GM20431 (cell line): ENCODE measurements around the gene C1QTNF5.
"Not testable (repeated sequence)": the region's sequence is repeated elsewhere in the genome, so short reads cannot be mapped to it uniquely, and the experiment has no call there.

ENCODE experiments used
- in situ Hi-C: fragments of 300-500 bp; cut with MseI, MboI; formaldehyde crosslinking; loops from one replicate; pipeline ENCODE4 v1.15.0; 2020; ENCODE audit warnings: low sequenced_read_pairs; ENCODE audit not compliant: unreplicated experiment

C1QTNF5 gene, protein sequence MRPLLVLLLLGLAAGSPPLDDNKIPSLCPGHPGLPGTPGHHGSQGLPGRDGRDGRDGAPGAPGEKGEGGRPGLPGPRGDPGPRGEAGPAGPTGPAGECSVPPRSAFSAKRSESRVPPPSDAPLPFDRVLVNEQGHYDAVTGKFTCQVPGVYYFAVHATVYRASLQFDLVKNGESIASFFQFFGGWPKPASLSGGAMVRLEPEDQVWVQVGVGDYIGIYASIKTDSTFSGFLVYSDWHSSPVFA

DNA sequence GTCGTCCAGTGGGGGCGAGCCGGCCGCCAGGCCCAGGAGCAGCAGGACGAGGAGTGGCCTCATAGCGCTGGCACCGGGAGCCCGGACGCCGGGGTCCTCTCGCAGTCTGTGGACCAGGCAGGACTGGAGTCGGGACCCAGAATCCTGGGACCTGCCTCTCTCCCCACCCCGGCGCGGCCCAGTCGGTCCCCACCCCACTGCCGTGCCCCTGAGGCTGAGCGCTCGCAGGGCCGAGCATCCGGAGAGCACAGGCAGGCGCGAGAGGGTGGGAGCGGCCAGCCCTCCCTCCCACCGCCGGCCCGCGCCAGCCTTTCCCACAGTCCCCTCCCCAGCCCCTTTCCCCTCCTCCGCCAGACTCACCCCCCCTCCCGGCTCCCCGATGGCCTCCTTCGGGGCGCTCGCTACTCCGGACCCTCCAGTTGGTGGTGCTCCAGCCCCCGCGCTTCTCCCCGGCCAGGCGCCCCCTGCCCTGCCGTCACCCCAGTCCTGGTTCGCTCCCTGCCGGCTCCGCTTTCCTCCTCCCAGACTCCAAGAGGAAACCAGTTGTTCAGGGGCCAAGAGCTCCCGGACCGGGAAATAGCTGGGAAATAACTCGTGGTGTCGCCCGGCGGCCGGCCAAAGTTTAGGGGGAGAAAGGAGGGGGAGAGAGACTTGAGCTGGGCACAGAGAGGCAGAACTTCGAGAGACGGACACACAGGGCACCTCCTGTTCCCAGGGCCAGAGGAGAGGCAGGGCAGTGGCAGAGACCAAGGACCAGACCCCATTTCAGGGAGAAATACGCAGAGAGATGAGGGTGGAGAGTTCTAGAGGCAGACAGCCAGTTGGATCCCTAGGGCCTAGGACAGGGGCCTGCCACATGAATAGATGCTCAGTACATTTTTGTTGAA lies at the start of gene C1QTNF5:
Gene C1QTNF5 (minus strand): TSS at position 549 of the 887 bp plus-strand sequence. CDS start 486 bp downstream, at position 63.
- in situ Hi-C loops = no loop called here

DNA sequence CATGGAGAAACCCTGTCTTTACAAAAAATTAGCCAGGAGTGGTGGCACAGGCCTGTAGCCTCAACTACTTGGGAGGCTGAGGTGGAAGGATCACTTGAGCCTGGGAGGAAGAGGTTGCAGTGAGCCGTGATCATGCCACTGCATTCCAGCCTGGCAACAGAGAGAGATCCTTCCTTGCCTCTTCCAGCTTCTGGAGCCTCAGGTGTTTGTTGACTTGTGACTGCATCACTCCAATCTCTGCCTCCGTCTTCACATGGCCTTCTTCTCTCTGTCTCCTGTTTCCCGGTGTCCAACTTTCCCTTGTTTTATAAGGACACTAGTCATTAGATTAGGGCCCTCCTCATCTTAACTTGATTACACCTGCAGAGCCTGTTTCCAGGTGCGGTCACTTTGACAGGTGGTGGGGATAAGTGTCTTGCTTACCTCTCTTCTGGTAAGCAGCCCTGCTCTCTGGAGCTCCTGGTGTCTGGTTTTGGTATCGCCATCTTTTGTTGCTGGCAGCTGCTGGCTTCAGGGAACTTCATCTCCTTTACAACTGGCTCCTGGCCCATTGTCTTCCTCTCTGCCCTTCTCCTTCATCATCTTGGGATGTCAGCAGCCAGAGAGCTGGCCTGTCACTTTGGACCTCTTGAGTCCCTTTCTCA lies 49.0 kb upstream of the C1QTNF5 start:
- in situ Hi-C loops = no loop called here

DNA sequence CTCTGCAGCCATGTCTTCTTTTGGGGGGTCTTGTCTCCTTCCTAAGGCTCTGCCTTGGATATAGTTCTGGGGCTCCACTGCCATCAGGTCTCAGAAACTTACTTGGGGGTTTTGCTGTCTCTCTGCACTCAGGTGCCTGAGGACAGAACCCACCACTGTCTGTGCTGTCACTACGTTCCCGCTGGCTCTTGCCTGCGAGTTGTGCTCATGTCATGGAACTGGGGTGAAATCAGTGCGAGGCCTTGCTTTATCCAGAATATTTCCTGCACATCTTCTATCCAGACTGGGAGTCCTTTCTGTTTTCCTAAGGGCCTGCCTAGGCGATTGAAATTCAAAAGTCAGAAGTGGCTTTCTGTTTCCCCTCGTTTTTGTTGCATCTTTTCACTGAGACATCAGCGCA lies 47.4 kb upstream of the C1QTNF5 start:
- in situ Hi-C loops = no loop called here

DNA sequence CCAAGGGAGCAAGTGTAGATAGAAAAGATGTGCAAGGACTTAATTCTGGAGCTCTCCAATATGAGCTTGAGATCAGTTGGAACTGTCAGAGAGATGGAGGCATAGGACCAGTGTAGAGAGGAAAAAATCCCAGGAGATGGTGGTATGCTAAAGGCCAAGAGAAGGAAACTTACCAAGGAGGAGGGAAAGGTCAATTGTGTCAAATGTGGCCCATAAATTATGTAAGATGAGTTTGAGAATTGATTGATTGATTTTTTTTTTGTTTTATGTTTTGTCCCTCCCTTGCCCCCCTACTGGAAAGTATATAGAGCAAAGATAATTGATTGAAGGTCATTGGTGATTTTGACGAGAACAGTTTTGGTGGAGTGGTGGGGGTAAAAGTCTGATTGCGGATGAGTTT lies 43.6 kb upstream of the C1QTNF5 start:
- in situ Hi-C loops = no loop called here

DNA sequence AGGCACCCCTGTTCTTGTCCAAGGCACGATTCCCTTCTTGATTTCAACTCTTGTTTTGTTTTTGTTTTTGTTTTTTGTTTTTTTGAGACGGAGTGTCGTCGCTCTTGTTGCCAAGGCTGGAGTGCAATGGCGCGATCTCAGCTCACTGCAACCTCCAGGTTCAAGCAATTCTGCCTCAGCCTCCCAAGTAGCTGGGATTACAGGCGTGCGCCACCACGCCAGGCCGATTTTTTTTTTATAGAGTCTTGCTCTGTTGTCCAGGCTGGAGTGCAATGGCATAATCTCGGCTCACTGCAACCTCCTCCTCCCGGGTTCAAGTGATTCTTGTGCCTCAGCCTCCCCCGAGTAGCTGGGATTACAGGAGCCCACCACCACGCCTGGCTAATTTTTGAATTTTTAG lies 41.8 kb upstream of the C1QTNF5 start:
- in situ Hi-C loops = not testable (repeated sequence)

DNA sequence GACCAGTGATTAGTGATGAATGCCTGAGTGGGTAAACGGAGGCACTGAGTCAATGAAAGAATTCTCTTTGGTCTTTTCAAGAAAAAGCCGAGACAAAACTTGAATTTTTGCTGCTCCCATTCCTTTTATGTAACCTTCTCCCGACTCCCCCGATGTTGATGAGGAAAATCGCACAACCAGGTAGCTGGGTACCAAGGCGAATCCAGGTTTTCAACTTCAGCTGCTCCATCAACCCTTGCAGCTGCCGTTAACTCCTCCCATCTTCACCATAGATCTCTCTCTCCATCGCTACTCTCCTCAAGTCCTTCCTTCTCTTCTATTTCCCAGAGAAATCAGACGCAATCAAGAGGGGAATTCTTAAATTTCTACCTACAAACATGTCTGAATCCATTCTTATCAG lies 41.4 kb upstream of the C1QTNF5 start:
- in situ Hi-C loops = no loop called here

DNA sequence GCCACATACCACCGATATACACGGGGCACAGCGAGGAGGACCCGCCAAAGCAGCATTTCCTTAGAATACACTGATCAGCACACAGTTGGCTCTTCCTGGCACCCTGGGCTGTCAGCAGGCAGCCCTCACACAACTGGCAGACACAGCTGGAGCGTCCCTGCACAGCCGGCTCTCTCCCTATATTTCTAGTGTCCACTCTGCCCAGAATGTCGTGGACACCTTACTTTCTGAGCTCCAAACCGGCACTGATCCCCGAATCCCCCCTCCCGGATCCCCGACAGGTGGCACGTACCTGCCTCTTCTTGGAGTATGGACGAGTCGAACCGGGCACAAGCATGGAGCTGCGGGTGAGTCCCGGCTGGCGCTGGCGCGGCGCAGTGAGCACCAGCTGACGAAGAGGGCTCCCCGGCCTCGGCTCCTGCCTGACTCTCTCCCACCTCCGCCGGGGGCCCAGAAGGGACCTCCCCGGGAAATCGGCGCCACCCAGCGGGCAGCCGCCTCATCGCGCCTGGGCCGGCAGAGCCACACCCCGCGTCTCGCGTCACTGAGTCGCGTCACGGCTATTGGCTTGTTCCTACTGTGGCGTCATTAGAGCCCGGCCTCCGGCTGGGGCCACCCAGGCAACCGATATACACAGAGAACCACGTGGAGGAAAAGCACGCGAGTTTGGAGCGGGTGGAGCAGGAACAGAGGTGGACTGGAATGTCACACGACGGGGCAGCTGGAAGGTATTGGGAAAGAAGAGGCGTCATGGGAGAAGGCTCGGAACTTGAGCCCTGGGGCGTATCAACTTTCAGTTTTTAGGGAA lies 40.7 kb upstream of the C1QTNF5 start, which contains the start of gene USP2:
Gene USP2 (minus strand): TSS at position 510 of the 808 bp plus-strand sequence. CDS start 8,210 bp downstream, outside the sequence.
- in situ Hi-C loops = no loop called here

DNA sequence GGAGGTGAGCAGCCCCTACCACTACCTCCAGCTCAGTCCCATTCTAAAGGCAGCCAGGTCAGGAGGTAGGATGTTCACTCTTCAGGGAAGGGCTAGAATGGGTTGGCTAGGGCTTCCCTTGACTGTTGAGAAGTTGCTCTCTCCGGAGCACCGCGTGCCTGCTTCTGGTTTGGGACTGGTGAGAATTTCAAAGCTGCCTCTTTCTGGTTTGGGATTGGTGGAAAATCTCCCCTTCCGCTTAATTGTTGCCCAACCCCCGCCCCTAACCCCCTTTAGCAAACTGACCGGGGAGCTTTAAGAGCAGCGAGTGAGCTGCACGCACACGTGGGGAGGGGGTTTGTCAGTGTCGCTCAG lies 40.1 kb upstream of the C1QTNF5 start:
- in situ Hi-C loops = no loop called here

DNA sequence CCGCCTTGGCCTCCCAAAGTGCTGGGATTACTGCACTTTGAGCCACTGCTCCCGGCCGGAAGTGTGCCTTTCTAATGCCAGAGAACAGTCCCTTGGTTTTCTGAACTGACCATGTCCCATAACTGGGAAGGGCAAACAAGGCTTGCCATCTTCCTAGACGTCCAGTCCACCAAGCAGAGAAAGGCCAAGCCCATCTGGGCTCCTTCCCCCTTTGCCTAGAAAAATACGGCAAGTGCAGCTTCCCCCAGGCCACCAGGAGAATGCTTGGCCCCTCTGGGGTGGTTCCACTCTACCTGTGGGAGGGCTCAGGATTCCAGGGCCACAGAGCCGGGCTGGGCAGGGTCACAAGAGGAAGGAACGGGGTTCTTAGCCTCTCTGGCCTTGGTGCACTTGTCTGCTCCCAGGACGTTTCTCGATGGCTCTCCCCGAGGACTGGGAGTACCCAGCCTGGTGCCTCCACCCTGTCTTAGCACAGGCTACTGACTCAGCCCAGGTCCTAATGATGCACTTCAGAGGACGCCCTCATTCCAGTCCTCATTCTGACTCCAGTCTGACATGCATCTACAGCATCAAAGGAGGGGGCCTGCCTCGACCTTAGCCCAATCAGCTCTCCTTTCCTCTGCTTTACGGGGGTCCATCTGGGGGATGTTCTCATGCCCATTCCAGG lies 39.6 kb upstream of the C1QTNF5 start:
- in situ Hi-C loops = no loop called here

DNA sequence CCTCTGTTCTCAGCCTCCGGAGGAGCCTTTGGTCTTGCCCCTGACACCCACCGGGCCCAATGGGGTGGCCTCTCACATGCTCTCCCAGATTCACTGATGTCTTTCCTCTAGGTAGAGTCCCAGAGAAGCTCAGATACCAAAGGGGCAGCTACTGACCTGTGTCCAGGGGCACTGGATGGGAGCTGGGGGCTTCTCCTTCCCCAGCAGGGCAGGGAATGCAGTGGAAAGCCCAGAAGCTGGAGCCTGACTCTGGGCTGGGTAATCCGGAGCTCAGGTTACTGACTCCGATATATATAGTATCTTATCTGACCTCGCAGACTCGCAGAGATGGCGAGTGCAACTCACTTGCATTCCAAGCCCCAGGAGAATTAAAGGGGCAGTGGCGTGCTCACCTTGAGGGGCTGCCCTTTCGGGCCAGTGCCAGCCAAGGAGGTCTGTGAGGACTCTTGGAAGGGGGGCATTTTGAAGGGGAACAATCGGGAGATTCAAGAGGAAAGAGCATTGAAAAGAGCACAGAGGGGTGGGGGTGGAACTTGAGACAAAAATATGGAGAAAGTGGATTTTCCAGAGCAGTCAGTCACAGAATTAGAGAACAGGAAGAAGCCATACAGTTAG lies 38.3 kb upstream of the C1QTNF5 start:
- in situ Hi-C loops = no loop called here

DNA sequence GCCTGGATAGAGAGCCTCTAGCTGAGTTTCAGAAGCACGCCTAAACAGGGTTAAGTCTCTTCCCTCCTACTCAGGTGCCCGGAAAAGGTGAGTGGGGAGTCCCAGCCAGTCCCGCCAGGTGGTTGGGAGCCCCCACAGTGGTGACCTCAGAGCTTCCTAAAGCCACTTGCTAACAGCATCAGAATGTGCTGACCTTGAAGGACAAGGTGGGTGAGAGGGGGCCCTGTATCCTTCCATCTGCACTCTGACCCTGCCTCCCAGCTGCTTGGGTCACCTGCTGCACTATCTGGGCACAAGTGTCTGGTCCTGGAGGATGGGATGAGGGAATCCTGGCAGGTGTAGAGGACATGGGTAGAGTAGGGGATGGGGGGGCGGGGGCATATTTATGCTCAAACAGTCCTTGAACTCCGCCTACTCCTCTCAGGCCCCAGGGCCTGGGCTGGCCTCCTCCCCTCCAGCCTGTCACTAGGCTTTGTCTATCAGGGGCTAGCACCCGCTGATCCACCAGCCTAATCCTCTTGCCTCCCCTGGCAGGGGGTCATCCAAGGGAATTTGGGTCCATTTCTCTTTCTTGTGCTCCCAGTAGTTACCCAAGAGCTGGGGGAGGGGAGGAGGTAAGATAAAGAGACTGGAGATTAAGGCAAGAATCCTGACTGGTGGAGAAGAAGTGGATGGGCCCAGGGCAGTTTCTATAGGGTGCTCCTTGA lies 37.4 kb upstream of the C1QTNF5 start:
- in situ Hi-C loops = no loop called here

DNA sequence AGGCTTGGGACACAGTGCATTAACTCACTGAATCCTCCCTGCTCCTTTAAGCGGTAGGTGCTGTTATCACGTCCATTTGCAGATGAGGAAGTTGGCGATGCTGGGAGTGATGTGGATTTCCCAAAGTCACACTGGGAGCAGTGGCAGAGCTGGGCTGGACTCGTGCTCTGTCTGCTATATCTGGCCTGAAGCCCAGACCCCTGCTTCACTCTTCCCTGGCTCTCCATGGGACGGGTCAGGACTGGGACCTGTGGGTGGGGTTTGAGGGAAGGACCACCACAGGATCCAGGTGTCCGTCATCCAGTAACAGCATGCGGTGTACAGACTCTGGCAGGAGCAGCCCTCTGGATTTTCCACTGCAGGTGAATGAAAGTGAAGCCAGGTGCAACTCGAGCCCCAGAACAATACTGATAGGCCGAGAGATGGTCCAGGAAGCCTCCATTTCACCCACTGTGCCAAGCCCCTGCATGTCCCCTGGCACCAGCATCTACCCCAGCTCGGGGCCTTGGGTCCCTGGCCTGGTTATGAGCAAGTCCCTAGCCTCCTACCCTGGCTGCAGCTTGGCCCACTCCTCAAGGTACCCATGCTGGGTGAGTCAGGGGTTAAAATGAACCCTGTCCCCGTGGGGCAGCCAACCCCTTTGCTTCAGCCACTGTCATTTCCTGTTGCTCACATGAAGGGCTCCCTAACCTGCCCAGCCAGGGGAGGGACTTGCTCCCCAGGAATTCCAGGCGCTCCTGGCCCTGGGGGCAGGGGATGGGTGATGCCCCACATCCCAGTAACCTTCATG lies 36.6 kb upstream of the C1QTNF5 start:
- in situ Hi-C loops = no loop called here

DNA sequence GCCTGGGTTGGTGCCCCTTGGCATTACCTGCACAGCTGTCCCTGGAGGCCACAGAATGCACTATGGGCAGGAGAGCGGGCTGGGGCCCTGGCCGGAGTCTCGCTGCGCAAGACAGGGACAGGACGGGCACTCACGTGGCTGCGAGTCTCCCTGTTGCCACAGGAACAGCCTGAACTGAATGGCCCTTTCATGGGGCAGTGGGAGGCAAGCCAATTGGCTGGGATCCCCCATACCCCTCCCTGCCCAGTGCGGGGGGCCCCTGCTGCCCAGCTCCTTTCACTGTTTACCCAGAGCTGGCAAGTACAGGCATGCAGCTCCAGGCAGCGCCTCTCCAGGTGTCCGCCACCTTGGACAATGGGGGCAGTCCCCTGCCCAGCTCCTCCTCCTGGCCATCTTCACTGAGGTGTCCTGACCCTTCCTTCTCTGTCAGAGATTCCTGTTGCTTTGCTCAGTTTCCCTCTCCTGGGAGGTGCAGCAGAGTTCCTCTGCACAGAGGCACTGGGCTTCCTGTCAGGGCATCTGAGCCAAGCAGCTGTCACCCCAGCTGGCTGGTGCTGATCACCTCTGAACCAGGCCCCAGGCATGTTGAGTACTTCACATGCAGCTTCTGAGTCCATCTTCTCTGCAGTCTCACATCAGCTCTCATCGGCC lies 35.6 kb upstream of the C1QTNF5 start:
- in situ Hi-C loops = no loop called here

DNA sequence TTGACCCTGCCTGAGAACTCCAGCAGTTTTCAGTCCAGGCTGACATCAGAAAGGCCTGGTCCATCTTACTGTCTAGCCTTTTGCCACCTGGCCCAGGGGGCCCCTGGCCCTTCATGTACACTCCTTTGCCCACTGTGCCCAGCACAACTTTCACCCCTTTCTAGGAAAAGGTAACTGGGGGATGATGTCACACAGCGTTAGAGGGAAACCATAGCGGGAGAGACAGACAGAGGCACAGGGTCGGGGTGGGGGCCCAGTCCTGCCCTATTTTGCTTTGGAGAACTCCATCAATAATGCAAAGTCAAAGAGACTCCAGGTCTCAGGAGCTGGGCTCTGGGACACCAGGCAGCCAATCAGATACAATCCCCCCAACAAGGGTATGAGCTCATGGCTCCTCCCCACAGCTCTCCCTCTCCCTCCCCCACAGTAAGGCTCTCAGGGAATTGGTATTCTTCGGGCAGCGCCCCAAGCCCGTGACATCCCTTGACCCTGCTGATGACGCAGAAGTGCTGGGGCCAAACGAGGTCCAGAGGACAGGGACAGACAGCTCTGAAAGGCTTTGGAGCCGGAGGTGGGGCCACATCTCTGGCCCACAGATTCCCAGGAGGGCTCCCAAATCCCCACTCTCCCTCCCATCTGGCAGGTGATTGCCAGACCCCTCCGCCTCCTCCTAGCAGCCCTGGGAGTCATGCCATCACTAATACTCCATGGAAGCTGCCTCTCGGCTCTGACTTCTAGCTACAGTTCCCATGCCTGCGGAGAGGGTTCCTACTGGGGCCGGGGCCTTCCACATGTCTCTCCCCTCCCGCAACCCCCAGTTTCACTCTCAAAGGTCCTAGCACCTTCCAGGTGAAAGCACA lies 34.9 kb upstream of the C1QTNF5 start:
- in situ Hi-C loops = no loop called here

DNA sequence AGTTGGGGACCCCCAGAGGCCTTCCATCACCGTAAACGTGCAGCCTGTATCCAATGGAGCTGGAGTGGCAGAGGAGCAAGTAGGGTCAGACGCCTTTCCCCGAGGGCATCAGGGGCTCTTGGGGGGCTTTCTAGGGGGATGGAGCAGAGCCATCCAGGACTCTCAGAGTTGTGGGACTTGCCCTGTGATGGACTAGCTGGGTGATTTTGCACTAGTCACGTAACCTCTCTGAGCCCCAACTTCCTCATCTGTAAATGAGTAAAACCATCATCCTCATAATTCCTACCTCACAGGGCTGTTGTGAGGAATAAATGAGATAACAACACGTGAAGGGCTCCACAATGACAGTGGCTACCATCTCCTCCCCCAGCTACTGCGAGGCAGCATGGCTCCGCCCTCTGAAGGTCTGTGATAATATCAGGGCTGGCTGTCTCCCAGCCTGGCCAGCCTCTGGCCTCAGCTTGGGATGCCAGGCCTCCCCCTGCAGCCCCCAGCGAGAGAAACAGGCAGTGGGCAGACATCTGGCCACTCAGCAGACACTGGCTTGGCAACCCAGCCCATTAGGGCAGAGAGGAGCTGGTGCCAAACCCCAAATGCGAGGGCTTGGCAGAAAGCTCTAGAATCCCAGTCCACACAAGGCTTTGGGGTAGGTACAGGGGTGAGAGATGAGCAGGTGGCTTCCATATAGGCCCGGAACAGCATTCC lies 34.1 kb upstream of the C1QTNF5 start:
- in situ Hi-C loops = loop anchor here (25.0 kb wide), 1 partner anchor 713 kb away; no protein-coding TSS in a partner anchor
